BJ (cell line): ENCODE data around the gene PRR7. TPM values are rescaled to one million over a fixed set of nuclear protein-coding genes. Genes with fewer than 3 reads are reported as not detected.

Experiments
- CTCF ChIA-PET: fragments of 350-600 bp; formaldehyde crosslinking; extraction: SDS; loops from one replicate; lab custom pipeline; 2021; ENCODE audit warnings: antibody characterized with exemption, inconsistent platforms; lab: Yijun Ruan, JAX
- POLR2A ChIA-PET: fragments of 300-600 bp; sonication (Branson Sonifier 250); formaldehyde crosslinking; extraction: SDS; loops from one replicate; lab custom pipeline; 2021; ENCODE audit warnings: antibody characterized with exemption; lab: Charles Lee
- DNase-seq: peaks from one replicate; pipeline ENCODE4 v3.0.0-alpha.2; 2011; ENCODE audit warnings: low read depth
- H3K27me3 ChIP-seq: 2 replicates; pipeline ENCODE4 v1.6.0; 2011; ENCODE audit warnings: low read length; ENCODE audit not compliant: control insufficient read depth, insufficient read depth
- H3K36me3 ChIP-seq: 2 replicates; pipeline ENCODE4 v1.5.1; 2011; ENCODE audit warnings: low read length; ENCODE audit not compliant: control insufficient read depth, insufficient read depth
- H3K4me3 ChIP-seq: 2 replicates; pipeline ENCODE4 v1.5.1; 2011; ENCODE audit warnings: low read depth, mild to moderate bottlenecking, control low read depth, low read length
- CTCF ChIP-seq: IDR thresholded peaks from 2 replicates; pipeline ENCODE4 v1.5.1; 2011; ENCODE audit warnings: low read depth, mild to moderate bottlenecking, control low read depth, inconsistent platforms, low read length, moderate library complexity; ENCODE audit not compliant: insufficient read depth
- polyA plus RNA-seq: library from polyadenylated mRNA; depleted of rRNA; stranded (reverse); fragments of >200 nt; gene quantifications from 2 replicates; pipeline ENCODE4 v1.2.3, GENCODE V29; 2011

PRR7 gene
- polyA plus RNA-seq, 1 experiment = 1.6 TPM

- no peaks in the 10 kb centered on the region for H3K27me3 ChIP-seq
- POLR2A ChIA-PET = no interaction called here
- H3K36me3 ChIP-seq = no peaks in the 10 kb centered on the region
- H3K4me3 ChIP-seq = no peak overlapping the region
- DNase-seq = no peak
- CTCF ChIA-PET = interaction anchor here (1.1 to 18.6 kb wide), 4 partner anchors 46 to 141 kb away, joined by 4 to 352 read pairs (median 110); partner anchors contain the start of genes F12 and PFN3
- TF ChIP-seq CTCF = no peak
These were observed 4.2 kb downstream of the PRR7 start for GRCh38 chr5:177450667-177451424.

- Histone ChIP-seq H3K4me3 (no peak overlapping the region), H3K27me3 (no peaks in the 10 kb centered on the region), H3K36me3 (peaks cover 9% of the 10 kb centered on the region)
- TF ChIP-seq CTCF = no peak
- DNase-seq = no peak
- ChIA-PET CTCF (interaction anchor here (0.6 to 18.6 kb wide), 18 partner anchors 9 to 142 kb away, joined by 3 to 352 read pairs (median 10); partner anchors contain the start of genes DBN1, F12, MXD3 and PDLIM7), POLR2A (no interaction called here)
These were observed 6.3 kb downstream of the PRR7 start for GRCh38 chr5:177452688-177453638.

- peak overlapping the region; percentile 41 for H3K4me3 ChIP-seq
- POLR2A ChIA-PET = interaction anchor here (1.0 kb wide), 1 partner anchor 50 kb away, joined by 3 read pairs; no protein-coding TSS in a partner anchor
These were observed 7.3 kb downstream of the PRR7 start for GRCh38 chr5:177453852-177454396.

GRCh38 chr5:177454397-177455035 is 7.9 kb downstream of the PRR7 start:
- no peak for DNase-seq
- peaks cover 23% of the 10 kb centered on the region for H3K36me3 ChIP-seq
- peak; percentile 62 for TF ChIP-seq CTCF
- ChIA-PET POLR2A (interaction anchor here (1.0 kb wide), 1 partner anchor 51 kb away, joined by 3 read pairs; no protein-coding TSS in a partner anchor), CTCF (interaction anchor here (0.6 to 18.6 kb wide), 33 partner anchors 8 to 715 kb away, joined by 3 to 352 read pairs (median 8); partner anchors contain the start of genes DBN1, DOK3, F12 and GRK6)
- H3K4me3 ChIP-seq = peak overlapping the region; percentile 41
- no peaks in the 10 kb centered on the region for H3K27me3 ChIP-seq

More at GRCh38 chr5:177453852-177454396, 7.3 kb downstream of the PRR7 start:
- DNase-seq = no peak
- CTCF ChIA-PET = interaction anchor here (0.6 to 18.6 kb wide), 25 partner anchors 7 to 340 kb away, joined by 3 to 352 read pairs (median 9); partner anchors contain the start of genes DBN1, DOK3, F12 and GRK6
- Histone ChIP-seq H3K27me3 (no peaks in the 10 kb centered on the region), H3K36me3 (peaks cover 17% of the 10 kb centered on the region)
- TF ChIP-seq CTCF = no peak
